Measurements from ENCODE around the gene MAU2. TPM values are rescaled to one million over a fixed set of nuclear protein-coding genes. Genes with fewer than 3 reads are reported as not detected.
"Not testable (repeated sequence)": the region's sequence is repeated elsewhere in the genome, so short reads cannot be mapped to it uniquely, and the experiment has no call there.

Gene MAU2
- total RNA-seq, 1 donor from 2014 or later: 46.8 TPM

- DNase-seq (ENCODE audit: low spot score): peak; percentile 80
- intact Hi-C loops (cut with DNase I): loop anchor here (5.0 kb wide), 1 partner anchor 195 kb away; no protein-coding TSS in a partner anchor
Measured at GRCh38 chr19:19342086-19343015, 21.7 kb downstream of the MAU2 start.

GRCh38 chr19:19343016-19343362 lies 22.4 kb downstream of the MAU2 start:
- intact Hi-C loops (cut with DNase I): loop anchor here (5.0 kb wide), 1 partner anchor 196 kb away; no protein-coding TSS in a partner anchor
- DNase-seq (ENCODE audit: low spot score): no peak

- intact Hi-C loops (cut with DNase I): loop anchor here (5.0 kb wide), 1 partner anchor 196 kb away; no protein-coding TSS in a partner anchor
- DNase-seq (ENCODE audit: low spot score): no peak
Measured at GRCh38 chr19:19343762-19344161, 23.1 kb downstream of the MAU2 start.

- DNase-seq (ENCODE audit: low spot score): no peak
- intact Hi-C loops (cut with DNase I): no loop called here
Measured at GRCh38 chr19:19345232-19345631, 24.6 kb downstream of the MAU2 start.

GRCh38 chr19:19345970-19346369 lies 25.3 kb downstream of the MAU2 start:
- DNase-seq (ENCODE audit: low spot score): no peak
- intact Hi-C loops (cut with DNase I): no loop called here

GRCh38 chr19:19347401-19348110 lies 26.9 kb downstream of the MAU2 start:
- DNase-seq (ENCODE audit: low spot score): no peak
- intact Hi-C loops (cut with DNase I): no loop called here

- intact Hi-C loops (cut with DNase I): no loop called here
- DNase-seq (ENCODE audit: low spot score): no peak
Measured at GRCh38 chr19:19348266-19348665, 27.6 kb downstream of the MAU2 start.

- intact Hi-C loops (cut with DNase I): no loop called here
- no peak for DNase-seq (ENCODE audit: low spot score)
Measured at GRCh38 chr19:19349365-19349764, 28.7 kb downstream of the MAU2 start.

GRCh38 chr19:19350756-19351155 lies 30.1 kb downstream of the MAU2 start:
- DNase-seq (ENCODE audit: low spot score); intact Hi-C loops (cut with DNase I): not testable (repeated sequence)

- no peak for DNase-seq (ENCODE audit: low spot score)
- intact Hi-C loops (cut with DNase I): no loop called here
Measured at GRCh38 chr19:19352823-19353222, 32.2 kb downstream of the MAU2 start.

GRCh38 chr19:19354007-19354406 lies 33.4 kb downstream of the MAU2 start:
- intact Hi-C loops (cut with DNase I): no loop called here
- DNase-seq (ENCODE audit: low spot score): no peak

- no peak for DNase-seq (ENCODE audit: low spot score)
- intact Hi-C loops (cut with DNase I): no loop called here
Measured at GRCh38 chr19:19354932-19355331, 34.3 kb downstream of the MAU2 start.

- intact Hi-C loops (cut with DNase I): no loop called here
- DNase-seq (ENCODE audit: low spot score): no peak
Measured at GRCh38 chr19:19355606-19356139, 35.0 kb downstream of the MAU2 start.

GRCh38 chr19:19356500-19356899 lies 35.9 kb downstream of the MAU2 start:
- no peak for DNase-seq (ENCODE audit: low spot score)
- intact Hi-C loops (cut with DNase I): no loop called here

- DNase-seq (ENCODE audit: low spot score): no peak
- intact Hi-C loops (cut with DNase I): no loop called here
Measured at GRCh38 chr19:19356901-19357566, 36.4 kb downstream of the MAU2 start.

- intact Hi-C loops (cut with DNase I): loop anchor here (2.0 kb wide), 1 partner anchor 38 kb away; no protein-coding TSS in a partner anchor
- peak; percentile 85 for DNase-seq (ENCODE audit: low spot score)
Measured at GRCh38 chr19:19361075-19361594, 40.5 kb downstream of the MAU2 start.

- intact Hi-C loops (cut with DNase I): no loop called here
- no peak for DNase-seq (ENCODE audit: low spot score)
Measured at GRCh38 chr19:19362075-19362474, 41.4 kb downstream of the MAU2 start.

- intact Hi-C loops (cut with DNase I): loop anchor here (1.0 kb wide), 2 partner anchors 39 to 123 kb away; partner anchors contain the start of gene GATAD2A
- peak; percentile 89 for DNase-seq (ENCODE audit: low spot score)
Measured at GRCh38 chr19:19366434-19367396, 46.1 kb downstream of the MAU2 start.

Data from cardiac septum (tissue), 1 donor.